Fibroblast of the aortic adventitia (primary cell): ENCODE measurements around the gene AMOT. TPM values are rescaled to one million over a fixed set of nuclear protein-coding genes. Genes with fewer than 3 reads are reported as not detected.

Experiments used
- DNase-seq: peaks from one replicate; pipeline ENCODE4 v3.0.0-alpha.2; 2010; ENCODE audit warnings: low read depth
- H3K4me3 ChIP-seq: 2 replicates; pipeline ENCODE4 v1.5.1; 2011; ENCODE audit warnings: low read depth, mild to moderate bottlenecking, control low read depth, low read length, moderate library complexity
- total RNA-seq: library from RNA; depleted of rRNA; stranded (reverse); fragments of >200 nt; gene quantifications from 2 replicates; pipeline ENCODE4 v1.2.3, GENCODE V29; 2012; ENCODE audit warnings: low replicate concordance
- TF ChIP-seq, protein P1 (sequence below): IDR thresholded peaks from 2 replicates; pipeline ENCODE4 v1.5.1; 2011; ENCODE audit warnings: mild to moderate bottlenecking, low read length, control low read depth, inconsistent platforms; ENCODE audit not compliant: insufficient read depth

AMOT gene
- total RNA-seq, 1 donor, result 11.0 TPM

DNA sequence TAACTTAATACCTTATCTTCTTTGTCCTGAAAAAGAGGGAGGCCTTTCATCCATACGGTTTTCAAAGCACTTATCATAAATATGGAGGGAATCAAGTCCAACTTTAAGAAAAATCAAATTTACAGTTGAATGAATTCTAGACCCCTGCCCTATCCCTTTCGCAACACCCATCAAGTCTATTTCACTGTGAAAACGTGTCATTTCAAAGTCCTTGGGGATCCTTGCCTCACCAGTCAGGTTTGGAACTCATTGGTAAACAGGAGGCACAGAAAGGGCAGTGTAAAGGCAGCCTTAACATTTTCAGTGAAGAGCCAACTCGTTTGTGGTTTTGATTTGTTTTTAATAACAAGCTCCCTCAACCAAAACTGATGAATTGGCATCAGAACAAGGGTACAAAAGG lies 66.5 kb downstream of the AMOT start:
- no peak overlapping the region for H3K4me3 ChIP-seq
- DNase-seq, result no peak
- TF ChIP-seq, protein P1, sequence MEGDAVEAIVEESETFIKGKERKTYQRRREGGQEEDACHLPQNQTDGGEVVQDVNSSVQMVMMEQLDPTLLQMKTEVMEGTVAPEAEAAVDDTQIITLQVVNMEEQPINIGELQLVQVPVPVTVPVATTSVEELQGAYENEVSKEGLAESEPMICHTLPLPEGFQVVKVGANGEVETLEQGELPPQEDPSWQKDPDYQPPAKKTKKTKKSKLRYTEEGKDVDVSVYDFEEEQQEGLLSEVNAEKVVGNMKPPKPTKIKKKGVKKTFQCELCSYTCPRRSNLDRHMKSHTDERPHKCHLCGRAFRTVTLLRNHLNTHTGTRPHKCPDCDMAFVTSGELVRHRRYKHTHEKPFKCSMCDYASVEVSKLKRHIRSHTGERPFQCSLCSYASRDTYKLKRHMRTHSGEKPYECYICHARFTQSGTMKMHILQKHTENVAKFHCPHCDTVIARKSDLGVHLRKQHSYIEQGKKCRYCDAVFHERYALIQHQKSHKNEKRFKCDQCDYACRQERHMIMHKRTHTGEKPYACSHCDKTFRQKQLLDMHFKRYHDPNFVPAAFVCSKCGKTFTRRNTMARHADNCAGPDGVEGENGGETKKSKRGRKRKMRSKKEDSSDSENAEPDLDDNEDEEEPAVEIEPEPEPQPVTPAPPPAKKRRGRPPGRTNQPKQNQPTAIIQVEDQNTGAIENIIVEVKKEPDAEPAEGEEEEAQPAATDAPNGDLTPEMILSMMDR, result no peak

DNA sequence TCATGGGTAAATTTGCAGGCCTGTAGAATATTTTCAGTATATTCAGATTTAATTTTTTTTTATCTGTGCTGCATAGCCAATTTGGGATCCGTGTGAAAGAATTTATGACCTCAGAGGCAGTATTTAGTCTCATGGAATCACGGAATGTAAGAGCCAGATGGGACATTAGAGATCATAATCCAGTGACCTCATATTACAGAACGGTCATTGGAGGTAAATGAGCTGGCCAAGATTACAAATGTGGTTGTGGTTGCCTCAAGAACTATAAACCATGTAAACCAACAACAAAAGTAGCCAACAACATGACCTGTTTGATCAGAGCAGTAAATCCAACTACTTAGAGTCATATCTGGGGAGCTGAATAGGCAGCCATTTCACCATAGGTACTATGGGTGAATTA lies 71.6 kb downstream of the AMOT start:
- no peak overlapping the region for H3K4me3 ChIP-seq
- no peak for DNase-seq
- TF ChIP-seq, protein P1, result no peak

DNA sequence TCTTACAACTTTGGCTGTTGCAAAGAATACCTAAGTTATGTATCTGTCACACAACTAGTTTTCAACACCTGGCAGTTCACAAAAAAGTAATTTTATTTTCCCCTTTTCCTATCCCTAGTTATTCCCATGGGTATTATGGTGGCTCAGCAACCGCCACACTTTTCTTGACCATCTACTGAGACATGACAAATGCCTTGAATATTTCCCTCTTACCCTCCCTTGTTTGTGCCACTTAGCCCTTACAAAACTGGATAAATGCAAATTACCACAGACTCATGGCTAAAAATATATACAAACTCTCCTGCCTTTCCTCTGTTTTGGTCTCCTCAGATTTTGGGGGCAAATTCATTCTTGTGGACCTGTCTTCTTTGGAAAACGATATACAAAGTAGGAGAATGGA lies 72.1 kb downstream of the AMOT start:
- TF ChIP-seq, protein P1, result no peak
- DNase-seq, result no peak
- no peak overlapping the region for H3K4me3 ChIP-seq

DNA sequence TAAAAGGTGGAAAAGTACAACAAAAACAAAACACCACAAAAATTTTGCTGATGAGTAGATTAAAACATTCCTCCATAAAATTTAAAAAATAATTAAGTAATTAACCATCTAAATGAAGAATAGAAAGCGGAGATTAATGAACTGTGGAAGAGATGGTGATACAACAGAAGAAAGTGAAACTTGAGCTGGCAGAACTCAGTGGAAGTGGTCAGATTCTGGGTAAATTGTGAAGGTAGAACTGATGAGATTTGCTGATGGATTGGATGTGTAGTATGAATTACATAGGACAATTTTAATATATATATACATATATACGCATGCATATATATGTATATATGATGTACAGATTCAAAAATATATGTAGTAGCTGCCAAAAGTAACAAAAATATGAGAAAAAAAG lies 73.9 kb downstream of the AMOT start:
- H3K4me3 ChIP-seq, result no peak overlapping the region
- no peak for DNase-seq
- TF ChIP-seq, protein P1, result no peak

DNA sequence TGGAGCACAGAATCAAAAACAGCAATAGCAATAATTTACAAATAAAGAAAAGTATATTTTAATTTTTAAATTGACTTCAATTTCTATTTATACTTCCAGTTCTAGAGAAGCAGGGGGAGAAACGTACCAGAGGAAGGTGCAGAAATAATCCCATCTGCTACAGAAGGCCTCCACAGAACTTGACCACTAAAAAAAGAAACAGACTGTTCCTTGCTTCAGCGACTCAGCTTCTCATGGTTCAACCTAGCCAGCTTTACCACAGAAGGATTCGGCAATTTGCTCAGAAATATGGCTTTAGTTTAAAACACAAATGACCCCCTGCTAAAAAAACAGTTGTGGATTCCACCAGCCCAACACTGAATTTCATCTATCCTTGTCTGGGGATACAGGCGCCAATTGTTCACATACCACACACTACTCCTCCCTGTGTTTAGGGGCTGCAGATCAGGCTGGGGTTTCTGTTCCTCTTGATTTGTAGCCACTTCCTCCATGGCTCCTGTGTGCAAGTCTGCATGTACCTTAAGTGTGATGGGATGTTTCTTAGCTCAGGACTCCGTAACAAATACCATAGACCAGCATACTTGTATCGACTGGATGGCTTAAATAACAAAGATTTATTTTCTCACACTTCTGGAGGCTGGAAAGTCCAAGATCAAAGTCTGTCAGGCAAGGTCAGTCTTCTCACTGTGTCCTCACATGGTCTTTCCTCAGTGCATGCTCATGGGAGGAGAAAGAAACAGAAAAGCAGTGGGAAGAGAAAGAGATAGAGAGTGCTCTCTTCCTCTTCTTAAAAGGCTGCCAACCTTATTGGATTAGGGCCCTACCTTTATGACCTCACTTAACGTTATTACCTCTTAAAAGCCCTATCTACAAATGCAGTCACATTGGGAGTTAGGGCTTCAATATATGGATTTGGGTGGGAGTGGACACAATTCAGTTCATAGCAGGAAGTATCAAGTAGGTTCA lies 79.1 kb downstream of the AMOT start:
- TF ChIP-seq, protein P1, result no peak
- DNase-seq, result no peak
- H3K4me3 ChIP-seq, result no peak overlapping the region

DNA sequence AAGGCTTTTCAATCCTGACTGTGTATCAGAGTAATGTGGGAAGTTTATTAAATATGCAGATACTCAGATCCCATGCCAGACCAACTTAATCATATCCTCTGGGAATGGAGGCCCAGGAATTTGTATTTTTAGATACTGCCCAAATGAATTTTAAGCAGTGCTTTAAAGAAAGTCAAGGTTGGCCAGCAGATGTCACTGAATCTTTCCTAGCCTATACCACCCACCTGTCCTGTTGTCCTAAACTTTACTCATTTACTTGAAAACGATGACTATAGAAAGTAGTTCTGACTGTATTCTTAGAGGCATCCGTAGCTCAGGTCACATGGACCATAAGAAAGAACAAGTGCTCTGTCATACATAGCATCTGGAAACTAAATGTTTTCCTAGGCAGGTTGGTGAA lies 79.9 kb downstream of the AMOT start:
- peak; percentile 24 for DNase-seq
- no peak overlapping the region for H3K4me3 ChIP-seq
- TF ChIP-seq, protein P1, result no peak
